ENCODE data around the gene FBXO9.

The FBXO9 gene

DNA sequence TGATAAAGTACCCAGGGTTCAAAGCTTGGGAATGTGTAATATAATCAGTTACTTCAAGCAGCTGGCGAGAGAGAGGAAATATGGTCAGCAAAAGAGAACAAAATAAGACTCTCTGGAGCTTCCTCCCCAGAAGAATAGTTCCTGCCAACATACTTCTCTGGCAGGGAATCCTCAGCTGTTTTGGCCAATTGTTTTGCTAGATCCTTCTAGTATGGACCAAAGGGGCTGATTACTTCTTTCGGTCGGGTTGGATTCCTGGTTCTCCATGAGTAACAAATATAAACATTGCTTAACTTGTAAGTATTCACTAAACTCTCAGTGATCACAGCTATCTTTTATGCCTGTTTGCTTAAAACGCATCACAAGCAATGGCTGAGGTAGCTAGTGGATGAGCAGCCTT is 31.4 kb upstream of the FBXO9 start:
- no peak overlapping the region for H2AFZ ChIP-seq (ENCODE audit: low read depth, low read length, severe bottlenecking)
- no peak overlapping the region for H3K4me3 ChIP-seq (ENCODE audit: insufficient read depth, low read length, poor library complexity, severe bottlenecking)
- TF ChIP-seq EZH2phosphoT487 (conservative IDR thresholded peaks at IDR 0.05; ENCODE audit: low read length): no peak
- TF ChIP-seq, protein P1, sequence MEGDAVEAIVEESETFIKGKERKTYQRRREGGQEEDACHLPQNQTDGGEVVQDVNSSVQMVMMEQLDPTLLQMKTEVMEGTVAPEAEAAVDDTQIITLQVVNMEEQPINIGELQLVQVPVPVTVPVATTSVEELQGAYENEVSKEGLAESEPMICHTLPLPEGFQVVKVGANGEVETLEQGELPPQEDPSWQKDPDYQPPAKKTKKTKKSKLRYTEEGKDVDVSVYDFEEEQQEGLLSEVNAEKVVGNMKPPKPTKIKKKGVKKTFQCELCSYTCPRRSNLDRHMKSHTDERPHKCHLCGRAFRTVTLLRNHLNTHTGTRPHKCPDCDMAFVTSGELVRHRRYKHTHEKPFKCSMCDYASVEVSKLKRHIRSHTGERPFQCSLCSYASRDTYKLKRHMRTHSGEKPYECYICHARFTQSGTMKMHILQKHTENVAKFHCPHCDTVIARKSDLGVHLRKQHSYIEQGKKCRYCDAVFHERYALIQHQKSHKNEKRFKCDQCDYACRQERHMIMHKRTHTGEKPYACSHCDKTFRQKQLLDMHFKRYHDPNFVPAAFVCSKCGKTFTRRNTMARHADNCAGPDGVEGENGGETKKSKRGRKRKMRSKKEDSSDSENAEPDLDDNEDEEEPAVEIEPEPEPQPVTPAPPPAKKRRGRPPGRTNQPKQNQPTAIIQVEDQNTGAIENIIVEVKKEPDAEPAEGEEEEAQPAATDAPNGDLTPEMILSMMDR (IDR thresholded peaks at IDR 0.05; ENCODE audit: insufficient read depth, low read length, poor library complexity, severe bottlenecking): no peak
- H3K36me3 ChIP-seq (ENCODE audit: low read length): no peaks in the 10 kb centered on the region
- H3K79me2 ChIP-seq (ENCODE audit: insufficient read depth, low read length): no peaks in the 10 kb centered on the region
- no peaks in the 10 kb centered on the region for H3F3A ChIP-seq (ENCODE audit: insufficient read depth)
- H3K9ac ChIP-seq (ENCODE audit: low read length): no peak overlapping the region
- no peaks in the 10 kb centered on the region for H3K27me3 ChIP-seq (ENCODE audit: low read length)
- H4K20me1 ChIP-seq (ENCODE audit: low read depth, low read length): no peaks in the 10 kb centered on the region
- no peak overlapping the region for H3K27ac ChIP-seq (ENCODE audit: low read depth, low read length)
- no peaks in the 10 kb centered on the region for H3K9me2 ChIP-seq (replicated peaks; ENCODE audit: insufficient read depth, low read length)
- no peak overlapping the region for H3K4me2 ChIP-seq (ENCODE audit: low read depth, low read length, poor library complexity, severe bottlenecking)
- H3K9me3 ChIP-seq (ENCODE audit: insufficient read depth, low read length): no peaks in the 10 kb centered on the region

DNA sequence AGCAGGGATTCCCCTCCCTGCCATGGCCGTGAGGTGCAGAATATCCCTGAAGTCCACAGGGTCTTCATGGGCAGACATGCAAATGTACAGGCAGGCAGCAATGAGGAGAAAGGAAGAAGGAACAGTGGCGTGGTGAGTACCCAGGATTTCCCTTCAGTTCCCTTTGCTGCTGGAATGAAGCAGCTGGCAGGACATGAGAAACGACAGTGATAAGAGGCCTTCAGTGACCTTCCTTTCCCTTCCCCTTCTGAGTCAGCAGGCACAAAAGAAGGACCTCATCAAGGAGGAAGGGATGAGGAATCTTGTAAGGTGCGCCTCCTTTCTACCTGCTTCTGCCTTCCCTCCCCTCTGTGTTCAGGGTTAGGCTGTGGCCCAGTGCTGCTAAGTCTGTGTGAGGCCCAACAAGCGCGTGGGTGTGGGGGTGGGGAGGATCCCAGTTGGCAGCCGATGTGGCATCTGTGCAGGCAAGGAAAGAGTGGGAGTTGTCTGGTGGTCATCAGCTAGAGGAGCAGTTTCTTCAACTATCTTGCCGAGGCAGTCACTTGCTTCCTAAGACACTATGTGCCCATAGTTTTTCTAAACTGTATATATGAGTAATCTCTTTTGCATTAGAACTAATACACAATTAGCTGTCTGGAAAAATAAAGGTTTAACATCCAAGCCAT is 29.5 kb upstream of the FBXO9 start:
- no peak overlapping the region for H2AFZ ChIP-seq (ENCODE audit: low read depth, low read length, severe bottlenecking)
- H3K9me2 ChIP-seq (replicated peaks; ENCODE audit: insufficient read depth, low read length): no peaks in the 10 kb centered on the region
- no peaks in the 10 kb centered on the region for H3F3A ChIP-seq (ENCODE audit: insufficient read depth)
- H3K79me2 ChIP-seq (ENCODE audit: insufficient read depth, low read length): no peaks in the 10 kb centered on the region
- no peaks in the 10 kb centered on the region for H3K36me3 ChIP-seq (ENCODE audit: low read length)
- no peak overlapping the region for H3K27ac ChIP-seq (ENCODE audit: low read depth, low read length)
- no peaks in the 10 kb centered on the region for H3K9me3 ChIP-seq (ENCODE audit: insufficient read depth, low read length)
- no peak for TF ChIP-seq EZH2phosphoT487 (conservative IDR thresholded peaks at IDR 0.05; ENCODE audit: low read length)
- H4K20me1 ChIP-seq (ENCODE audit: low read depth, low read length): no peaks in the 10 kb centered on the region
- no peak overlapping the region for H3K4me3 ChIP-seq (ENCODE audit: insufficient read depth, low read length, poor library complexity, severe bottlenecking)
- no peak overlapping the region for H3K4me2 ChIP-seq (ENCODE audit: low read depth, low read length, poor library complexity, severe bottlenecking)
- H3K9ac ChIP-seq (ENCODE audit: low read length): no peak overlapping the region
- no peaks in the 10 kb centered on the region for H3K27me3 ChIP-seq (ENCODE audit: low read length)

DNA sequence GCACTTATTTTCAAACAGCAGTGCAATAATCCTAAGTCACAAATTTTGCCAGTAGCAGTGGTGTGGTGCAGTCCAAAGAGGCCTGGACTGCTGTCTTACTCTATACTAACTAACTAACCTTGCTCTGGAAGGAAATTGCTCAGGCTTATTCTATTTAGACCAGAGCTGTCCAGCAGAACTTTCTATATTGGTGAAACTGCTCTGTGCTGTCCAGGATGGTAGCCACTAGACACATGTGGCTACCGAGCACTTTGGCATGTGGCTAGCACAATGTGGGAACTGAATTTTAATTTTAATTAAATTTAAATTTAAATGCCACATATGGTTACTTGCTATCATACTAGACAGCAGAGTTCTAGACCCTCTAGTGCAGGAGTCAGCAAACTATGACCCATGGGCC is 27.1 kb upstream of the FBXO9 start:
- H3K27me3 ChIP-seq (ENCODE audit: low read length): no peaks in the 10 kb centered on the region
- H3K27ac ChIP-seq (ENCODE audit: low read depth, low read length): no peak overlapping the region
- H4K20me1 ChIP-seq (ENCODE audit: low read depth, low read length): no peaks in the 10 kb centered on the region
- TF ChIP-seq, protein P1 (IDR thresholded peaks at IDR 0.05; ENCODE audit: insufficient read depth, low read length, poor library complexity, severe bottlenecking): no peak
- no peak for TF ChIP-seq EZH2phosphoT487 (conservative IDR thresholded peaks at IDR 0.05; ENCODE audit: low read length)
- H3K79me2 ChIP-seq (ENCODE audit: insufficient read depth, low read length): no peaks in the 10 kb centered on the region
- H3K36me3 ChIP-seq (ENCODE audit: low read length): no peaks in the 10 kb centered on the region
- H2AFZ ChIP-seq (ENCODE audit: low read depth, low read length, severe bottlenecking): no peak overlapping the region
- no peak overlapping the region for H3K4me3 ChIP-seq (ENCODE audit: insufficient read depth, low read length, poor library complexity, severe bottlenecking)
- H3F3A ChIP-seq (ENCODE audit: insufficient read depth): no peaks in the 10 kb centered on the region
- H3K9ac ChIP-seq (ENCODE audit: low read length): no peak overlapping the region
- H3K4me2 ChIP-seq (ENCODE audit: low read depth, low read length, poor library complexity, severe bottlenecking): no peak overlapping the region
- no peaks in the 10 kb centered on the region for H3K9me2 ChIP-seq (replicated peaks; ENCODE audit: insufficient read depth, low read length)
- no peaks in the 10 kb centered on the region for H3K9me3 ChIP-seq (ENCODE audit: insufficient read depth, low read length)

DNA sequence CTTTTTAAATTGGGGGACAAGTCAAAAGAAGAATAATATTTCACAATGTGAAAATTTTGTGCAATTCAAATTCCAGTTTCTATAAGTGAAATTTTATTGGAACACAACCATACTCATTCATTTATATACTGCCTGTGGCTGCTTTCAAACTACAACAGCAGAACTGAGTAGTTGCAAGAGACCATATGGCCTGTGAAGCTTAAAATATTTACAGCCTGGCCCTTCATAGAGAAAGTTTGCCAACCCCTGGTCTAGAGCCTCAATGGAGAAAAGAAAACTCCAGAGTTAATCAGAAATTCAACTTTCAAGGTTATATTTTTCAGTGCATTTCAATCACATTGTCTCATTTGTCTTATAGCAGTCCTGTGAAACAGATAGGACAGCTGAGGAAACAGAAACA is 26.6 kb upstream of the FBXO9 start:
- H3K9me2 ChIP-seq (replicated peaks; ENCODE audit: insufficient read depth, low read length): no peaks in the 10 kb centered on the region
- no peaks in the 10 kb centered on the region for H3K36me3 ChIP-seq (ENCODE audit: low read length)
- H3K4me2 ChIP-seq (ENCODE audit: low read depth, low read length, poor library complexity, severe bottlenecking): no peak overlapping the region

More for the DNA sequence above, 26.6 kb upstream of the FBXO9 start:
- Histone ChIP-seq H3K27ac (ENCODE audit: low read depth, low read length) (no peak overlapping the region), H3K27me3 (ENCODE audit: low read length) (no peaks in the 10 kb centered on the region), H2AFZ (ENCODE audit: low read depth, low read length, severe bottlenecking) (no peak overlapping the region), H3K79me2 (ENCODE audit: insufficient read depth, low read length) (no peaks in the 10 kb centered on the region), H3F3A (ENCODE audit: insufficient read depth) (no peaks in the 10 kb centered on the region), H3K9me3 (ENCODE audit: insufficient read depth, low read length) (no peaks in the 10 kb centered on the region), H3K9ac (ENCODE audit: low read length) (no peak overlapping the region), H4K20me1 (ENCODE audit: low read depth, low read length) (no peaks in the 10 kb centered on the region), H3K4me3 (ENCODE audit: insufficient read depth, low read length, poor library complexity, severe bottlenecking) (no peak overlapping the region)
- TF ChIP-seq, protein P1 (IDR thresholded peaks at IDR 0.05; ENCODE audit: insufficient read depth, low read length, poor library complexity, severe bottlenecking): no peak
